WTC11 (cell line): ENCODE measurements around the gene TTC19. TPM values are rescaled to one million over a fixed set of nuclear protein-coding genes. Genes with fewer than 3 reads are reported as not detected.

Experiments
- ATAC-seq: fragments of 200-7000 bp; cut with Tn5 transposase; 2 replicates; pipeline ENCODE4 v1.10.0; 2021; ENCODE audit warnings: mild to moderate bottlenecking, moderate library complexity
- CTCF ChIA-PET: fragments of 300-600 bp; sonication (Branson Sonifier 250); formaldehyde crosslinking; loops from one replicate; lab custom pipeline; 2021; ENCODE audit warnings: antibody characterized with exemption; lab: Charles Lee
- POLR2A ChIA-PET: fragments of 350-600 bp; sonication (Branson Sonifier 250); formaldehyde crosslinking; loops from one replicate; lab custom pipeline; 2021; ENCODE audit warnings: antibody characterized with exemption; lab: Charles Lee
- DNase-seq: peaks from one replicate; pipeline ENCODE4 v3.0.0; 2021; ENCODE audit warnings: low spot score
- H3K27ac Mint-ChIP-seq: 2 replicates; pipeline ENCODE4 v1.8.0; 2021; ENCODE audit warnings: mixed read lengths
- H3K27me3 Mint-ChIP-seq: 2 replicates; pipeline ENCODE4 v1.8.0; 2021; ENCODE audit warnings: low read depth, mild to moderate bottlenecking, moderate library complexity, mixed read lengths
- H3K36me3 Mint-ChIP-seq: 2 replicates; pipeline ENCODE4 v1.8.0; 2021; ENCODE audit warnings: mixed read lengths
- H3K4me1 Mint-ChIP-seq: 2 replicates; pipeline ENCODE4 v1.8.0; 2022; ENCODE audit warnings: mixed read lengths
- H3K4me3 Mint-ChIP-seq: 2 replicates; pipeline ENCODE4 v1.8.0; 2021; ENCODE audit warnings: mild to moderate bottlenecking, moderate library complexity, mixed read lengths
- H3K9me3 Mint-ChIP-seq: 2 replicates; pipeline ENCODE4 v1.8.0; 2021; ENCODE audit warnings: mixed read lengths
- AFF4 ChIP-seq: sonication (generic); formaldehyde crosslinking; IDR thresholded peaks from 2 replicates; pipeline ENCODE4 v1.8.1; 2023; ENCODE audit warnings: mild to moderate bottlenecking, missing genetic modification reagents, borderline replicate concordance
- FOXJ3 ChIP-seq: sonication (generic); formaldehyde crosslinking; IDR thresholded peaks from 2 replicates; pipeline ENCODE4 v1.9.0; 2021; ENCODE audit warnings: missing genetic modification reagents, mild to moderate bottlenecking, borderline replicate concordance
- GABPB1 ChIP-seq: sonication (generic); formaldehyde crosslinking; IDR thresholded peaks from 2 replicates; pipeline ENCODE4 v1.8.1; 2023; ENCODE audit warnings: mild to moderate bottlenecking, missing genetic modification reagents
- HMGA2 ChIP-seq: fragments of 250-450 bp; sonication (Bioruptor Pico); IDR thresholded peaks from 2 replicates; pipeline ENCODE4 v1.4.0; 2021; ENCODE audit warnings: mild to moderate bottlenecking, moderate library complexity
- NFATC4 ChIP-seq: fragments of 250-450 bp; sonication (Bioruptor Pico); IDR thresholded peaks from 2 replicates; pipeline ENCODE4 v1.9.0; 2021; ENCODE audit warnings: mild to moderate bottlenecking
- NFE2L1 ChIP-seq: sonication (generic); formaldehyde crosslinking; IDR thresholded peaks from 2 replicates; pipeline ENCODE4 v1.8.1; 2023; ENCODE audit warnings: missing genetic modification reagents
- PREB ChIP-seq: sonication (generic); formaldehyde crosslinking; IDR thresholded peaks from 2 replicates; pipeline ENCODE4 v1.8.1; 2022; ENCODE audit warnings: mild to moderate bottlenecking, missing genetic modification reagents, moderate library complexity, borderline replicate concordance
- RELA ChIP-seq: sonication (generic); formaldehyde crosslinking; IDR thresholded peaks from 2 replicates; pipeline ENCODE4 v1.8.1; 2022; ENCODE audit warnings: missing genetic modification reagents, mild to moderate bottlenecking, borderline replicate concordance
- SMAD4 ChIP-seq: sonication (generic); formaldehyde crosslinking; IDR thresholded peaks from 2 replicates; pipeline ENCODE4 v1.8.0; 2022; ENCODE audit warnings: mild to moderate bottlenecking, missing genetic modification reagents
- ZNF317 ChIP-seq: sonication (generic); formaldehyde crosslinking; IDR thresholded peaks from 2 replicates; pipeline ENCODE4 v1.8.1; 2023; ENCODE audit warnings: low read depth, mild to moderate bottlenecking, moderate library complexity, missing genetic modification reagents, borderline replicate concordance
- ZSCAN18 ChIP-seq: fragments of 250-450 bp; sonication (Bioruptor Pico); IDR thresholded peaks from 2 replicates; pipeline ENCODE4 v2.1.2; 2022; ENCODE audit warnings: mild to moderate bottlenecking, moderate library complexity
- total RNA-seq: library from RNA; stranded (reverse); gene quantifications from 3 replicates; pipeline ENCODE4 v1.2.3, GENCODE V29; 2021
- TF ChIP-seq, protein P1 (sequence below): sonication (generic); formaldehyde crosslinking; conservative IDR thresholded peaks from 2 replicates; pipeline ENCODE4 v1.8.1; 2023; ENCODE audit warnings: mild to moderate bottlenecking, low read depth, missing genetic modification reagents, moderate library complexity
- TF ChIP-seq, protein P2 (sequence below): sonication (generic); formaldehyde crosslinking; IDR thresholded peaks from 2 replicates; pipeline ENCODE4 v1.8.1; 2023; ENCODE audit warnings: mild to moderate bottlenecking, missing genetic modification reagents, moderate library complexity
- TF ChIP-seq, protein P3 (sequence below): sonication (generic); formaldehyde crosslinking; conservative IDR thresholded peaks from 2 replicates; pipeline ENCODE4 v1.8.1; 2022; ENCODE audit warnings: mild to moderate bottlenecking, missing genetic modification reagents
- TF ChIP-seq, protein P4 (sequence below): sonication (generic); formaldehyde crosslinking; IDR thresholded peaks from 2 replicates; pipeline ENCODE4 v1.8.0; 2023; ENCODE audit warnings: missing genetic modification reagents, mild to moderate bottlenecking, borderline replicate concordance
- TF ChIP-seq, protein P5 (sequence below): sonication (generic); formaldehyde crosslinking; IDR thresholded peaks from 2 replicates; pipeline ENCODE4 v1.8.0; 2022; ENCODE audit warnings: mild to moderate bottlenecking, missing genetic modification reagents
- TF ChIP-seq, protein P6 (sequence below): sonication (generic); formaldehyde crosslinking; IDR thresholded peaks from 2 replicates; pipeline ENCODE4 v1.8.1; 2023; ENCODE audit warnings: mild to moderate bottlenecking, missing genetic modification reagents

Gene TTC19
- total RNA-seq, 1 experiment from 2014 or later: 55.3 TPM

DNA sequence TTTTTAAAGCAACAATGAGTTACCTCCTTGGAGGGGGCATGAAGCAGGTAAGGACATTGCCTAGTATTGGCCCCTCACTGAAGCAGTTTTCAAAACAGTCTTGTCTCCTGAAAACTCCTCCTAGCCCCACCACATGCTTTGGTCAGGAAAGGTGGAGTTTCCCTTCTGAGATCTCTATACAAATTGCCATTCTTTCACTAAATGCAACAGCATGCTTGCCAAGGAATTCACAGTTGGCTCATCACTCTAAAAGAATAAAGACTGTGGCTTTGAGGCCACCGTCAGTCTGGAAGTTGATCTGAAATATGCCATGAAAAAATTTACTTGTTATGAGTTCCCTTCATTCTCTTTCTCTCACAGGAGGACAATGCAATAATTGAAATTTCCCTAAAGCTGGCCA, 4.2 kb downstream of the TTC19 start:
- H3K36me3 Mint-ChIP-seq: peaks cover 82% of the 10 kb centered on the region
- ChIA-PET CTCF (no interaction called here), POLR2A (no interaction called here)
- no peak for TF ChIP-seq HMGA2 (CRISPR knock-in tag)
- no peak for TF ChIP-seq NFE2L1 (CRISPR knock-in tag)
- TF ChIP-seq, protein P1, sequence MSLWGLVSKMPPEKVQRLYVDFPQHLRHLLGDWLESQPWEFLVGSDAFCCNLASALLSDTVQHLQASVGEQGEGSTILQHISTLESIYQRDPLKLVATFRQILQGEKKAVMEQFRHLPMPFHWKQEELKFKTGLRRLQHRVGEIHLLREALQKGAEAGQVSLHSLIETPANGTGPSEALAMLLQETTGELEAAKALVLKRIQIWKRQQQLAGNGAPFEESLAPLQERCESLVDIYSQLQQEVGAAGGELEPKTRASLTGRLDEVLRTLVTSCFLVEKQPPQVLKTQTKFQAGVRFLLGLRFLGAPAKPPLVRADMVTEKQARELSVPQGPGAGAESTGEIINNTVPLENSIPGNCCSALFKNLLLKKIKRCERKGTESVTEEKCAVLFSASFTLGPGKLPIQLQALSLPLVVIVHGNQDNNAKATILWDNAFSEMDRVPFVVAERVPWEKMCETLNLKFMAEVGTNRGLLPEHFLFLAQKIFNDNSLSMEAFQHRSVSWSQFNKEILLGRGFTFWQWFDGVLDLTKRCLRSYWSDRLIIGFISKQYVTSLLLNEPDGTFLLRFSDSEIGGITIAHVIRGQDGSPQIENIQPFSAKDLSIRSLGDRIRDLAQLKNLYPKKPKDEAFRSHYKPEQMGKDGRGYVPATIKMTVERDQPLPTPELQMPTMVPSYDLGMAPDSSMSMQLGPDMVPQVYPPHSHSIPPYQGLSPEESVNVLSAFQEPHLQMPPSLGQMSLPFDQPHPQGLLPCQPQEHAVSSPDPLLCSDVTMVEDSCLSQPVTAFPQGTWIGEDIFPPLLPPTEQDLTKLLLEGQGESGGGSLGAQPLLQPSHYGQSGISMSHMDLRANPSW: no peak
- no peak for TF ChIP-seq ZNF317 (CRISPR knock-in tag)
- no peak for TF ChIP-seq SMAD4 (CRISPR knock-in tag)
- no peak for TF ChIP-seq FOXJ3 (CRISPR knock-in tag)
- no peak for TF ChIP-seq RELA
- TF ChIP-seq NFATC4 (CRISPR knock-in tag): no peak
- TF ChIP-seq PREB (CRISPR knock-in tag): no peak
- TF ChIP-seq AFF4: no peak
- TF ChIP-seq, protein P2, sequence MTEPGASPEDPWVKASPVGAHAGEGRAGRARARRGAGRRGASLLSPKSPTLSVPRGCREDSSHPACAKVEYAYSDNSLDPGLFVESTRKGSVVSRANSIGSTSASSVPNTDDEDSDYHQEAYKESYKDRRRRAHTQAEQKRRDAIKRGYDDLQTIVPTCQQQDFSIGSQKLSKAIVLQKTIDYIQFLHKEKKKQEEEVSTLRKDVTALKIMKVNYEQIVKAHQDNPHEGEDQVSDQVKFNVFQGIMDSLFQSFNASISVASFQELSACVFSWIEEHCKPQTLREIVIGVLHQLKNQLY (CRISPR knock-in tag): no peak
- H3K27ac Mint-ChIP-seq: no peak overlapping the region
- H3K9me3 Mint-ChIP-seq: peaks cover 10% of the 10 kb centered on the region
- ATAC-seq: no peak
- no peak overlapping the region for H3K4me3 Mint-ChIP-seq
- H3K4me1 Mint-ChIP-seq: peaks cover 17% of the 10 kb centered on the region
- H3K27me3 Mint-ChIP-seq: no peaks in the 10 kb centered on the region
- DNase-seq: no peak

DNA sequence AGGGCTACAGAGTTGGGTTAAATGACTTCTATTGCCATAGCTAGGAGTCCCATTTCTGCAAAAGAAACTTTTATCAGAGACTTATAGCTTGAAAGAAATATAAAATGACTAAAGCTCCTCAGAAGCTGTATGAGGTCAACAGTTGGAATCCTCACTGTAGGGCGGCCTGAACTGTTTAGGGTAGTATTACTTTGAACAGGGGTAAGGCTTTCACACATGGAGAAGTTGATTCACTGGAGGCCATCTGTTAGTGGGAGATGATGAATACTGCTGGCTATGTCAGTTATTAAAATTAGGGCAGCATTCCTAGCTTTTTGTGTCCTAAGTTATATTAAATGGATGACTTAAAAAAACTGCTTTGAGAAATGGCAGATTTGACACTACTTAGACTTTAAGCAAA, 6.0 kb downstream of the TTC19 start:
- POLR2A ChIA-PET: interaction anchor here (0.7 kb wide), 1 partner anchor 39 kb away, joined by 4 read pairs; no protein-coding TSS in a partner anchor
- ATAC-seq (no peak), DNase-seq (no peak)
- CTCF ChIA-PET: no interaction called here
- Mint-ChIP-seq H3K27ac (no peak overlapping the region), H3K36me3 (peaks cover 90% of the 10 kb centered on the region), H3K27me3 (no peaks in the 10 kb centered on the region), H3K9me3 (peaks cover 10% of the 10 kb centered on the region), H3K4me3 (no peak overlapping the region), H3K4me1 (peaks cover 15% of the 10 kb centered on the region)
- TF ChIP-seq, protein P3, sequence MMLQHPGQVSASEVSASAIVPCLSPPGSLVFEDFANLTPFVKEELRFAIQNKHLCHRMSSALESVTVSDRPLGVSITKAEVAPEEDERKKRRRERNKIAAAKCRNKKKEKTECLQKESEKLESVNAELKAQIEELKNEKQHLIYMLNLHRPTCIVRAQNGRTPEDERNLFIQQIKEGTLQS (CRISPR knock-in tag): no peak
- TF ChIP-seq HMGA2 (CRISPR knock-in tag) (no peak), GABPB1 (CRISPR knock-in tag) (no peak), ZSCAN18 (no peak)
- TF ChIP-seq, protein P4, sequence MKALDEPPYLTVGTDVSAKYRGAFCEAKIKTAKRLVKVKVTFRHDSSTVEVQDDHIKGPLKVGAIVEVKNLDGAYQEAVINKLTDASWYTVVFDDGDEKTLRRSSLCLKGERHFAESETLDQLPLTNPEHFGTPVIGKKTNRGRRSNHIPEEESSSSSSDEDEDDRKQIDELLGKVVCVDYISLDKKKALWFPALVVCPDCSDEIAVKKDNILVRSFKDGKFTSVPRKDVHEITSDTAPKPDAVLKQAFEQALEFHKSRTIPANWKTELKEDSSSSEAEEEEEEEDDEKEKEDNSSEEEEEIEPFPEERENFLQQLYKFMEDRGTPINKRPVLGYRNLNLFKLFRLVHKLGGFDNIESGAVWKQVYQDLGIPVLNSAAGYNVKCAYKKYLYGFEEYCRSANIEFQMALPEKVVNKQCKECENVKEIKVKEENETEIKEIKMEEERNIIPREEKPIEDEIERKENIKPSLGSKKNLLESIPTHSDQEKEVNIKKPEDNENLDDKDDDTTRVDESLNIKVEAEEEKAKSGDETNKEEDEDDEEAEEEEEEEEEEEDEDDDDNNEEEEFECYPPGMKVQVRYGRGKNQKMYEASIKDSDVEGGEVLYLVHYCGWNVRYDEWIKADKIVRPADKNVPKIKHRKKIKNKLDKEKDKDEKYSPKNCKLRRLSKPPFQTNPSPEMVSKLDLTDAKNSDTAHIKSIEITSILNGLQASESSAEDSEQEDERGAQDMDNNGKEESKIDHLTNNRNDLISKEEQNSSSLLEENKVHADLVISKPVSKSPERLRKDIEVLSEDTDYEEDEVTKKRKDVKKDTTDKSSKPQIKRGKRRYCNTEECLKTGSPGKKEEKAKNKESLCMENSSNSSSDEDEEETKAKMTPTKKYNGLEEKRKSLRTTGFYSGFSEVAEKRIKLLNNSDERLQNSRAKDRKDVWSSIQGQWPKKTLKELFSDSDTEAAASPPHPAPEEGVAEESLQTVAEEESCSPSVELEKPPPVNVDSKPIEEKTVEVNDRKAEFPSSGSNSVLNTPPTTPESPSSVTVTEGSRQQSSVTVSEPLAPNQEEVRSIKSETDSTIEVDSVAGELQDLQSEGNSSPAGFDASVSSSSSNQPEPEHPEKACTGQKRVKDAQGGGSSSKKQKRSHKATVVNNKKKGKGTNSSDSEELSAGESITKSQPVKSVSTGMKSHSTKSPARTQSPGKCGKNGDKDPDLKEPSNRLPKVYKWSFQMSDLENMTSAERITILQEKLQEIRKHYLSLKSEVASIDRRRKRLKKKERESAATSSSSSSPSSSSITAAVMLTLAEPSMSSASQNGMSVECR (CRISPR knock-in tag): no peak
- TF ChIP-seq, protein P5, sequence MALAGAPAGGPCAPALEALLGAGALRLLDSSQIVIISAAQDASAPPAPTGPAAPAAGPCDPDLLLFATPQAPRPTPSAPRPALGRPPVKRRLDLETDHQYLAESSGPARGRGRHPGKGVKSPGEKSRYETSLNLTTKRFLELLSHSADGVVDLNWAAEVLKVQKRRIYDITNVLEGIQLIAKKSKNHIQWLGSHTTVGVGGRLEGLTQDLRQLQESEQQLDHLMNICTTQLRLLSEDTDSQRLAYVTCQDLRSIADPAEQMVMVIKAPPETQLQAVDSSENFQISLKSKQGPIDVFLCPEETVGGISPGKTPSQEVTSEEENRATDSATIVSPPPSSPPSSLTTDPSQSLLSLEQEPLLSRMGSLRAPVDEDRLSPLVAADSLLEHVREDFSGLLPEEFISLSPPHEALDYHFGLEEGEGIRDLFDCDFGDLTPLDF (CRISPR knock-in tag): no peak
- TF ChIP-seq, protein P6, sequence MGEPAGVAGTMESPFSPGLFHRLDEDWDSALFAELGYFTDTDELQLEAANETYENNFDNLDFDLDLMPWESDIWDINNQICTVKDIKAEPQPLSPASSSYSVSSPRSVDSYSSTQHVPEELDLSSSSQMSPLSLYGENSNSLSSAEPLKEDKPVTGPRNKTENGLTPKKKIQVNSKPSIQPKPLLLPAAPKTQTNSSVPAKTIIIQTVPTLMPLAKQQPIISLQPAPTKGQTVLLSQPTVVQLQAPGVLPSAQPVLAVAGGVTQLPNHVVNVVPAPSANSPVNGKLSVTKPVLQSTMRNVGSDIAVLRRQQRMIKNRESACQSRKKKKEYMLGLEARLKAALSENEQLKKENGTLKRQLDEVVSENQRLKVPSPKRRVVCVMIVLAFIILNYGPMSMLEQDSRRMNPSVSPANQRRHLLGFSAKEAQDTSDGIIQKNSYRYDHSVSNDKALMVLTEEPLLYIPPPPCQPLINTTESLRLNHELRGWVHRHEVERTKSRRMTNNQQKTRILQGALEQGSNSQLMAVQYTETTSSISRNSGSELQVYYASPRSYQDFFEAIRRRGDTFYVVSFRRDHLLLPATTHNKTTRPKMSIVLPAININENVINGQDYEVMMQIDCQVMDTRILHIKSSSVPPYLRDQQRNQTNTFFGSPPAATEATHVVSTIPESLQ (CRISPR knock-in tag): no peak
